Measurements from ENCODE around the gene CSF2RB.

The CSF2RB gene

GRCh38 chr22:36913427-36914389, at the start of gene CSF2RB:
CSF2RB (plus strand) TSS chr22:36913628; CDS start chr22:36922208, 8,580 bp downstream.
- DNase-seq (ENCODE audit: low read depth in 1 of 2, low spot score in 1 of 2), result no peak

- no peak for DNase-seq (ENCODE audit: low read depth in 1 of 2, low spot score in 1 of 2)
Observed at GRCh38 chr22:36863979-36864378, 49.4 kb upstream of the CSF2RB start.

- no peak for DNase-seq (ENCODE audit: low read depth in 1 of 2, low spot score in 1 of 2)
Observed at GRCh38 chr22:36864454-36865215, 48.8 kb upstream of the CSF2RB start.

- DNase-seq (ENCODE audit: low read depth in 1 of 2, low spot score in 1 of 2), result no peak
Observed at GRCh38 chr22:36865346-36865745, 48.1 kb upstream of the CSF2RB start.

GRCh38 chr22:36867695-36868094, 45.7 kb upstream of the CSF2RB start:
- no peak for DNase-seq (ENCODE audit: low read depth in 1 of 2, low spot score in 1 of 2)

- no peak for DNase-seq (ENCODE audit: low read depth in 1 of 2, low spot score in 1 of 2)
Observed at GRCh38 chr22:36868546-36869181, 44.8 kb upstream of the CSF2RB start.

- DNase-seq (ENCODE audit: low read depth in 1 of 2, low spot score in 1 of 2), result no peak
Observed at GRCh38 chr22:36870250-36870649, 43.2 kb upstream of the CSF2RB start.

- DNase-seq (ENCODE audit: low read depth in 1 of 2, low spot score in 1 of 2), result no peak
Observed at GRCh38 chr22:36871669-36872081, 41.8 kb upstream of the CSF2RB start.

GRCh38 chr22:36872084-36872483, 41.3 kb upstream of the CSF2RB start:
- no peak for DNase-seq (ENCODE audit: low read depth in 1 of 2, low spot score in 1 of 2)

- no peak for DNase-seq (ENCODE audit: low read depth in 1 of 2, low spot score in 1 of 2)
Observed at GRCh38 chr22:36872866-36873498, 40.4 kb upstream of the CSF2RB start.

- no peak for DNase-seq (ENCODE audit: low read depth in 1 of 2, low spot score in 1 of 2)
Observed at GRCh38 chr22:36873614-36874308, 39.7 kb upstream of the CSF2RB start.

- no peak for DNase-seq (ENCODE audit: low read depth in 1 of 2, low spot score in 1 of 2)
Observed at GRCh38 chr22:36874309-36874696, 39.1 kb upstream of the CSF2RB start.

- no peak for DNase-seq (ENCODE audit: low read depth in 1 of 2, low spot score in 1 of 2)
Observed at GRCh38 chr22:36874736-36875135, 38.7 kb upstream of the CSF2RB start.

GRCh38 chr22:36875741-36876140, 37.7 kb upstream of the CSF2RB start:
- DNase-seq (ENCODE audit: low read depth in 1 of 2, low spot score in 1 of 2), result no peak

- no peak for DNase-seq (ENCODE audit: low read depth in 1 of 2, low spot score in 1 of 2)
Observed at GRCh38 chr22:36879775-36880174, 33.7 kb upstream of the CSF2RB start.

GRCh38 chr22:36881504-36882245, 31.8 kb upstream of the CSF2RB start:
- DNase-seq (ENCODE audit: low read depth in 1 of 2, low spot score in 1 of 2), result no peak

GRCh38 chr22:36884349-36885158, 28.9 kb upstream of the CSF2RB start:
- no peak for DNase-seq (ENCODE audit: low read depth in 1 of 2, low spot score in 1 of 2)

- DNase-seq (ENCODE audit: low read depth in 1 of 2, low spot score in 1 of 2), result no peak
Observed at GRCh38 chr22:36885474-36885873, 28.0 kb upstream of the CSF2RB start.

- no peak for DNase-seq (ENCODE audit: low read depth in 1 of 2, low spot score in 1 of 2)
Observed at GRCh38 chr22:36886016-36886415, 27.4 kb upstream of the CSF2RB start.
